GM03348 (cell line): Measurements from ENCODE around the gene TSPAN31.

Experiments used
- DNase-seq: peaks from one replicate; pipeline ENCODE4 v3.0.0; 2012; ENCODE audit warnings: low spot score

The TSPAN31 gene

DNA sequence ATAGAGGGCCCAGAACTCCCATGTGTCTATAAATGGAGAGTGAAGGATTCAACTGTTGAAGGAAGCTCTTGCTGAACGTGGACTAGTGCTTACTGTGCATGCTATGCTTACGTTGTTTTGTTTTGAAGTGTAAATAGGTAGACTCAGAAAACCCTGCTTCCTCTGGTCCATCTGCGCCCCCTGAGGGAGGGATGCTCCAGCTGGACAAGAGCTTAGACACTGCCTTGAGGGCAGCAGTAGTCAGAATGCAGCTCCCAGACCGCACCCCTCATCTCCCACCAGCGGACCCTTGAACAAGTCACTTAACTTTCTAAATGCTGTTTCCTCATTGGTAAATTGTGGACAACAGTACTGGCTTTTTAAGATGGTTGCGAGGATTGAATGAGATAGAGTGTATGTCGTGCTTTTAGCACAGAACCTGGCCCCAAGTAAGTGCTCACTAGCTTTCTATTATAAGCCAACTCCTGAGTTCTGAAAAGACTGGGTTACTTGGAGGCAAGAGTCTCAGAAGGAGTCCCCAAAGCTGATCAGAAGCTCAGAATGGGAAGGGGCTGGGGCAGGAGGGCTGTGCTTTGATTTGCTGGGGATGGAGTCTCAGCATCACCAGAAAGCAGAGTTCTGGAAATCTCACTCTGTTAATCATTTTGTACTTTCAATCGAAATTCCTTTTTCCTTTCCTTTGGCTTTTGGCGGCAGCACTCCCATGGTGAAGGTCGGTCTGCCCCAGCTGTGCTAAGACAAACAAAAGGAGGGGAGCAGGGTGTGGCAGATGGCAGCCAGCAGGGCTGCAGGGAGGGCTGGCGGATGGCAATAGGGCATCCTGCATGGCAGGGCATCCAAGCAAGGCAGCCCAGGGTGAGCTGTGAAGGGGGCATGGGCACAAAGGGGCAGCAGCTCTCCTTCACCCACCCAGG lies 21.9 kb upstream of the TSPAN31 start:
- DNase-seq = no peak

DNA sequence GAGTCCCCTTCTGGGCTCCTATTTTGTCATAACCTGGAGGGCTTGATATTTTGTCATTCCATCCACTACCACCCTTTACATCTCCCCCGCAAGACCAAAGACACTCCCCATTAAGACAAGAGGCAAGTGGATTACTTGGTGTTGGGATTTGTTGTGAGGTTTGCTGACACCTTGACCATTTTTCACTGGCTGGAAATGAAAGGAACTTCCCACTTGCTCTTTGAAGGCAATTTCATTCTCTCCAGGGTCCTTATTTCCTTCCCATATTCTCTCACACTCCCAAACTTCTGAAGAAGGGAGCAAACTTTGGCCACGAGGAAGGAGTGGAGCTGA lies 21.2 kb upstream of the TSPAN31 start:
- no peak for DNase-seq

DNA sequence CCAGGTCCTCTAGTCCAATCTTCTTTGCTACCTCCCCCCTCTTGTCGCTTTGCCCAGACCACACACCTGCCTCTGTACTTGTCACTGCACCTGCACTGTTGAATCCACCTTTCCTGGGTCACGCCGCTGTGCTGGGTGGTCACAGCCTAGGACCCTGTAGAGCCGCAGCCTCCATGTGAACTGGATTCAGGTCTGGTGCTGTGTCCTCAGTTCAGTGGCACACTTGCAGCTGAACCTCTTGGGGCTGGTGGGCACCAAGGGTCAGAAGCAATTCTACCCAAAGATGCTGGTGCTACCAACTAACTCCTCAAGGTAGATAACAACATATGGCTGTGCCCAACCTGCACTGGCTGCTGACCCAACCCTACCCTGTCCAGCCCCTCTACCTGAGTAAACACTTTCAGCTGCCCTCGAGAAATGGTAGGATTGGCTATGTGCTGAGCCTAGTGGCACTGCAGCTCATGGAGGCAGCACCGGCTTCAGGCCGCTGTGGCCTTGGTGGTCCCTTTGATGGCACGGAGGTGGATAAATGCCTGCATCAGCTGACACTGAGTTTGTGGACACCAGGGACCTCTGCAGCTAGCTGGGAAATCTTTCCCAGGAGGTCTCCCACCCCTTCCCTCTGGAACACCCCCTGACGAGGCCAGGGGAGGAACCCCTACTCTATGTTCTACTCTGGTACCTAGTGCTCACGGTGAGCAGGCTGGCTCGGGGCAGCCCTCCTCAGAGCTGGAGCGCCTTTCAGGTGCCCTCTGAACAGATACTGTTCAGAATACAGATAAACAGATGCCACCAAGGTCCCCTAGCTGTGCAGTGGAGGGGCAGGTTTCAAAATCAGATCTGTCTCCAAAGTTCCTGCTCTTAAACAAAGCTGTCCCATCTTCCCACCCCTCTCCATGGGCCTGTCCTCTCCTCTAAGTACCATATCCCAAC lies 20.6 kb upstream of the TSPAN31 start:
- DNase-seq = no peak

DNA sequence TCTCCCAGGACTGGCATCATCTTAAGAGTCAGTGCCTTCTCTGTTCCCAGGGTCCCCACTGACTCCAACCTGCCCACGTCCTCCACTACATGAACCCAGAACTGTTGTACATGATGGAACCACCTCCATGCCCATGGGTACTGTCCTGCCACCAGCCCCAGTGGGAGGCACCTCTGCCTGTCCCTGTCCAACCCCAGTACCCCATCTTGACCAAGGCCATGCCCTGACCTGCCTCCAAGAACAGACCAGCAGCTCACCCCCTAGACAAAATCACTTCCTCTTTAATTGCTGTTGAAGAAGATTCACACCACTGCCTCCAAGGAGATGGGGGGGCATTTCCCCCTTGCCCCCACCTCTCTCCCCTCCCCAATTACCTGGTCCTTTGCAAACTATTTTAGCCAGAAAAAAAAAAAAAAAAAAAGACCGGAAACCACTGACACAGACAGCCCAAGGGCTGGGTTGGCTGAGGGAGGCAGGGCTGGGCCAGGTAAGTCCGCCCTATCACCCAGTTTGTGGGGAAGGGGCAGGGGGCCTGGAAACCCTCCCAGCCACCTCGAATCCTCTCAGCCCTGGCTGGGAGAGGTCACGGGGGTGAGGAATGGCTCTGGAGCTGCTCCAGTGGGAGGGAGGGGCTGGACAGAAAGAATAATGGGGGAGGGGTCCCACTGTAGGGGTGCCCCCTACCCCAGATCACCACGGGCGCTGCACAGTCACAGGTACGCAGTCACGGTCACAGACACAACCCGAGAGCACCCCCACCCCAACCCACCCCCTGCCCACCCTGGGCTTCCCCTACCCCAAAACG lies 19.7 kb upstream of the TSPAN31 start:
- no peak for DNase-seq

DNA sequence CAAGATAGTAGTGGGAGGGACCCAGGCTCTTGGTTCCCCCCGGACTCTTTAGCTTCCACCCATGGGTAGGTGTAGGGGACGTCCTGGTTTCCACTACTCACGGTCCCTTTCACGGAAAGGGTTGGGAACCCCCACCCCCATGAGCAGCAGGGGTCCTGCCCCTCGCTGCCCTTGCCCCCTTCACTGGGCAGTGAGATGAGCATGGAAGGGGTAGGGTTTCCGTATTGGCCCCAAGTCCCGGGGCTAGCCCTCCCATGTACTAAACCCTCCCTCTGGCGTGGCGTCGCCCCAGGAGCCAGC lies 19.0 kb upstream of the TSPAN31 start:
- no peak for DNase-seq

DNA sequence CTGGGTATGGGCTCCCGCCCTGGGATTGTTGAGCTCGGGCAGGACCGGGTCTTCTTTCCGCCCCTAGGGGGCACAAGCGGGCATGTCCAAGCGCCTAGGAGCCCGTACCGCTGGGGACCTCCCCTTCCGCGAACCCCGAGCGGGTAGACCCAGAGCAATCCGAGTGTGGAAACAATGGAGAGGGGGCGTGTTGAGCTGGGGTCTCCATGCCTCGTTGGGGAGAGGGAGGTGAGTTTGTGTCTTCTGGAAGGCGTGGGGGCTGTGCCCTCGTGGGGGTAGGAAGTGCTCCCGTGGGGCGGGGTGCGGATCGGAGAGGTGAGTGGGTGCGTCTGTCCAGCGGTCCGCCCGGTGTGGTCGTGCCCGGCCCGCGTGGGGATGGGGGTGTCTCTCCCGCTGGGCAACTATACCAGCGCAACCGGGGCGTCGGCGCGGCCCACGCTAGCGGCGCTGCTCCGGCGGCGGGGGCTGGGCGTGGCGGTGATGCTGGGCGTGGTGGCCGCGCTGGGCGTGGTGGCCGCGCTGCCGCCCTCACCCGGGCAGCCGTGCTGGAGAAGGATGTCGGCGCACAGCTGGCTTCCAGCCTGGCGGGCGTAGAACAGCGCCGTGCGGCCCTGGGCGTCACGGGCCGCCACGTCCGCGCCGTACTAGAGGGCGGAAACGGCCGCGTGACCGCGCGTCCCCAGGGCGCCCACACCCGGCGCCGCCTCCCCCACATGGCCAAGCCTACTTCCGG lies 18.5 kb upstream of the TSPAN31 start:
- peak; percentile 97 for DNase-seq

DNA sequence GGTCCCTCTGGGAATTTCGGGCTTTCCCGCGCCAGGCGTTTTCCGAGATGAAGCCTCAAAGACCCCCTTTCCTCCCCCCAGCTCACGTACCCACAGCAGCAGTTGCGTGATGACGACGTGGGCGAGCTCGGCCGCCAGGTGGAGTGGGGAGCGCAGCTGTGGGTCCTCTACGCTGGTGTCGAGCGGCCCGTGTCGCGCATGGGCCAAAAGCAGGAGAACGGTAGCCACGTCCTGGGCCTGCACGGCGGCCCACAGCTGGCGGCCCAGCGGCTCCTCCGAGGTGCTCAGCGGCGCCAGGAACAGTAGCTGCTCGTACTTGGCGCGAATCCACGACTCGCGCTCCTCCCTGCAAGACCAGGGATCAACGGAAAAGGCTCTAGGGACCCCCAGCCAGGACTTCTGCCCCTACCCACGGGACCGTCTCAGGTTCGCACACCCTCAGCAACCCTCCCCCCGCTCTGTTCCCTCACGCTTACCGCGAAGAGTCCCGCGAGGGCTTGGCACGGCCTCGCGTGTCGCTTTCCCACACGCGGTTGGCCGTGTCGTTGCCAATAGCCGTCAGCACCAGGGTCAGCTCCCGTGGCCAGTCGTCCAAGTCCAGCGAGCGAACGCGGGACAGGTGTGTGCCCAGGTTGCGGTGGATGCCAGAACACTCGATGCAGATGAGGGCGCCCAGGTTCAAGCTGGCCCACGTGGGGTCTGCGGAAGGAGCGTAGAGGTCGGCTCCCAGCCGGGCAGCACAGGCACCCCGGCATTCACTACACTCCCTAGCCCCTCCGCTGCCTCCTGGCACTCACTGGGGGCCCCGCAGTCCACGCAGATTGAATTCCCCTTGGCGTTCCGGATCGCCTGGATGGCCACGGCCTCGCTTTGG lies 17.7 kb upstream of the TSPAN31 start:
- no peak for DNase-seq

DNA sequence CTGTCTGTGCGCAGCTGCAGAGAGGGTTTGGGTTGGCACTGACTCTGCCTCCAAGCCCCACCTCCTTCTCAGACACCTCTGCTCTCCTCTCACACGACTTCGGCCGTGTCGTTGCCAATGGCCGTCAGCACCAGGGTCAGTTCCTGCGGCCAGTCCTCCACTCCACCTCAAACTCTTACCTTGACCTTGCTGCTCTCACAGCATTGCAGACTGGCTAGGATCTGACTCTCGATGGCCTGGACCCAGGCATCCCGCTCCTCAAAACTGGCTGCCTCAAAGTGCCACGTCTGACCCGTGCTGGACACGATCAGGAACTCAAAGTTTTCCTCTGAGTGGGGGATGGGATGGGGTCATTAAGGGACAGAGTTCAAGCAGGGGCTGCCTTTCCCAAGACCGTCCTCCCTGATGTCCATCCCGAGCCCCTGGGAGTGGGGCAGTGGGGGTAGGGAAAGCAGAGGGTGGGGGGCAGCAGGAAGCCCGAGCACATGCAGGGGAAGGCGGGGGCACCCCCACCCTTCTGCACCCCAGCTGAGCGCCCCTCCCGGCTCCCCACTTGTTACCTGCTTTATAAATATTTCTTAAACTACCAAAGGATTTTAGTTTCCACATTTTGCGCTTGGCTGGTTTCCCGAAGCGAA lies 17.0 kb upstream of the TSPAN31 start:
- DNase-seq = no peak

DNA sequence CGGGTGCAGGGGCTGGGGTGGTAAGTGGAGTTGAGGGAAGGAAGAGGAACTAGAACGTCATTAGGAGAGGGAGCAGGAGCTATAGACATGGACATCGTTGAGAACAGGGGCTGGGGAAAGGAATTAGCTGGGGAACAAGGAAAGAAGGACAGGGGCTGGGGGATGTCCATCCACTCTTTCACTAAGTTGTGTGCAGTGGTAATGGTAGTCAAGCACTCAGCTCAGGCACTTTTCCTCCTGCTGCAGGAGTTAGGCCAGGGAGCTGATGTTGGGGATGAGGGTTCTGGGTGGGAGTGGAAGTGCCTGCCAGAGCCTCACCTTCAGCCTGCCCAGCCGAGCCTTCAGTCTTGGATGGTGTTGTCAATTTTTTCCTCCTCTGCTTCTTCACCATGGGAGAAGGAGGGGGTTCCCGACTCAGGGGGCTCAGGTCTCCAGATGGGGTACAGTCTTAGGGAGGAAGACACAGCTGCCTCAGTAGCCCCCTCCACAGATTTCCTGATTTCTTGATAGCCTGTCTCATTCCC lies 15.5 kb upstream of the TSPAN31 start:
- no peak for DNase-seq

DNA sequence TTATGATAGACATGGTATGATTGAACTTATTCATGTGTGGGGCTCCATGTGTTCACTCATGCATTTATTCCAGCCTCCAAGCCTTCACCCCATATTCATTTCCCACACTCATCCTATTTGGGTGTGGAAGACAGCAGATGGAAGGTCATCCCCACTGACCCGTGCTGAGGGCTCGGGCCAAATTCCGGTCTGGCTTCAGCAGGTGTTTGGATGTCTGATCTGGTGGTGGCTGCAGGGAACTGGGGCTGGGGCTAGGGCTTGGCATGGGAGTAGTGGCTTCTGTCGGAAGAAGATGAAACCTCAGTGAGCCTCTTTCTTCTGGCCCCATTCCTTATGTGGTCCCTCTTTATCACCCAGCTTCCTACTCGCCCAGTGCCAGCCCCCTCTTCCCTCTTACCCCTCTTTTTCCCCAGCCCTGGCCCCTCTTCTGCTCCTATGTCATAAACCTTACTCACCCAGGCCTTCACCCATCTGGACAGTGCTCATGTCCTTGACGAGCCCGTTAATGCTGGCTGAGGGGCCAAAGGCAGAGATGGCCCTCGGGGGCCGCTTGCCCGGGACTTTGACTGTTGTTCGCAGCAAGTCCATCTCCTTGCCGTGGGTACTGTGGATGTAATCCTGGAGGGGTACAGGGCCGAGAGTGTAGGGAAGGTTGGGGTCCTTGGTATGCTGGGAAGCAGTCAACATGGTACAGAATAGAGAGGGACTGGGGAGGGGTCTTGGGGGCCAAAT lies 14.3 kb upstream of the TSPAN31 start:
- DNase-seq = no peak

DNA sequence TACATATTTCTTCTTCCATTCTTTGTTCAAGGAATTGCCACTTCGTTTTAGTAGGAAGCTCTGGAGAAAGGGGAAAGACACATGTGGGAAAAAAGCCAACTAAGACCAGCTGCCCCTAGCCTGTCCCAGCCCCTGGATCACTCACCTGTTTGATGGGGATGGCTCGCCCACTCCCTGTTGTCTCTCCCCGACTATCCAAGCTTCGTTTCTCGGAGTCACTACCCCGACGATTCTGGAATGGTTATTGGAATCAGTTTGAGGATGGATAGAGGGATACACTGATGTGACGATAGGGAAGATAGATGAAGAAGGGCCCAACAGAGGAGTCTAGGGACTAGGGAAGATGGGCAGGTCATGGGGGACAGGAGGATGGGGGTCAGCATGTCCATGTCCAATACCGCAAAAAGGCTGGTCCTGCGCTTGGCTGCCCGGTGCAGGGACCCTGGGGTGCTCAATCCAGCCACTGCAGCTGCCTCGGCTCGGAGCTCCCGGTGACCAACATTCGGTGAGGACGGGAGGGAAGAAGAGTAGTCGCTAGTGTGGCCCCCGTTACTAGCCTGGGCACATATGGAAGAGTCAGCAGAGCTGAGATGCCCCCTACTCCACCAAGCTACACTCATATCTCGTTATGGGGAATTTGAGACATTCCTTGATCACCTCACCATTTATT lies 13.3 kb upstream of the TSPAN31 start:
- DNase-seq = no peak

DNA sequence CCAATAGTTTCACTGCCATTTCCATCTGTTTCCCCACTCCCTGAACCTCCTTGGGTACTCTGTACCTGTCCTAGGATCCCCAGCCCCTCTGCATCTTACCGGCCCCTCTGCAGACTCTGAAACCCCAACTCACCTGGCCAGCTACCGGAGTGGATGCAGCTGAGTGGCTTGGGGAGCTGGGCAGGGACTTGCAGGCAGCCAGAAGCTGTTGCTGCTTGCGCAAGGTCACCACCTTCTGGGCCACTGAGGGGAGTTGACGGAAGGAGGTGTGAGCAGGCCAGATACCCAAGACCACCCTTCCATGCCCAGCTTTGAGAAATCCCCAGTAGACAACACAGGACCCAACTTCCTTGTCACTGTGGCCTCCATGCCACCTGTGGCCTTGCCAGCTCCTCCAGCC lies 12.6 kb upstream of the TSPAN31 start:
- no peak for DNase-seq

DNA sequence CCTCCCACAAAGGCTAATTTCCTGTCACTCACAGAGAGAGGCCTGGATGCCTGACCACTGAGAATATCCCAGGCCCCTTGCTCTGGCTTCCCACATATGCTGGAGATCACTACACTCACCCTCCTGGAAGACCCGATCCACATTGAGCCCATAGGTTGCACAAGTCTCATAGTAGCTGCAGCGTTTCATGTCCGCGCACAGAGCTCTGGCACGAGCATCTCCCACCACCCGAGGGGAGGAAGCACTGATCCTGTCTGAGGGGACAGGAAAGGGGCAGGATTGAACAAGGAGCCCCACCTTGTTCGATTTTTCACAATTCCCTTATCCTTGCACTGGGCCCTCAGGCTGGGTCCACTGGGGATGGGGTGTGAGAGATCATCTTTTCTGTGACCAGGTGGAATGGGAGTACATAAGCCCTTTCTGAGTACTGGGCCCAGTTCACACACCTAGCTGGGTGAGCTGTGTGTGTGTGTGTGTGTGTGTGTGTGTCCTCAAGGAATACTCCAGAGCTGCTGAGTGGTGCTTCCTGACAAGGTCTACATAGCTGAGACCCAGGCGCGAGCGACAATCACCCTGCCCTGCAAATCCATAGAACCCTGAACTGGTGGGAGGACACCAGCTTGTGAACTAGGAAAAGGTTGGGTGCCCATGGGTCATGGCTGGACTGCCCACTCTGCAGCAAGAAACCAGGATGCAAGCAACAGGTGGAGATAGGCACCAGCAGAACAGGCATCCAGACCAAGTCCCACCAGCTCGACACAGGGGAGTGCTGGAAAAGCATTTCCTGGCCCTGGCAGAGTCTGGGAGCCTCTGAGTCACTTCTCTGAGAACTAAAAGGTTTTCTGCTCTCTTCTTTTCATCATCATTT lies 11.9 kb upstream of the TSPAN31 start:
- DNase-seq = no peak

DNA sequence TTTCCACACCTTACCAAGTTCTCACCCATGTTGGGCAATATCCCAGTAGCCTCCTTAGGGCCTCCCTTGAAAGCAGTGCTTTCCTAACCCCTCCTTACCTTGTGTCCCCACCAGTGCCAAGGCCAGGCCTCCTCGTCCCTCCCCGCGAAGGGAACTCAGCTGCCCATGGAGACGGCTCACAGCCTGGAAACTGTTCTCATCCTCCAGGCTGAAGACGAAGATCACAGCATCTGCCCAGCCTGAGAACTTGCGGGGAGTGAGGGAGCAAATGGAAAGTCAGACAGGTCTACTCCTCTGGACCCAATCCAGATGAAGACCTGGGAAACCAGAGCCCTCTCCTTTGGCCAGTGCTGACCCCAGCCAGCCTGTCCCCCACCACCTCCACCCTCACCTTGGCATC lies 10.9 kb upstream of the TSPAN31 start:
- DNase-seq = no peak

DNA sequence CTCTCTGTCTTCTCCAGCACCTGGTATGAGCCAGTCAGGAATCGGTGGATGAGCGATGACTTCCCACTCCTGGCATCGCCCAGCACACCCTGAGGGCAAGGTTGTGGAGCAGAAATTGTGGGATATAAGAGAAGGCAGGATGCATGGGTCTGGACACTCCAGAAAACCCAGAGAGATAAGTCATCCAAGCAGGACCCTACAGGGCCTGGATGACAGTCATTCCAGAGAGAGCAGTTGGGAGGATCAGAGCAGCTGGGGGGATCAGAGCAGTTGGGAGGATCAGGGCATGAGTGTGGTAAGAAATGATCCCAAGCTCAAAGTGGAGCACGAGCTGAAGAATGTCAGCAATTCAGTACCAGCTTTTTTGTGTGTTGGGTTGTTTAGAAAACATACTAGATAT lies 10.2 kb upstream of the TSPAN31 start:
- no peak for DNase-seq

DNA sequence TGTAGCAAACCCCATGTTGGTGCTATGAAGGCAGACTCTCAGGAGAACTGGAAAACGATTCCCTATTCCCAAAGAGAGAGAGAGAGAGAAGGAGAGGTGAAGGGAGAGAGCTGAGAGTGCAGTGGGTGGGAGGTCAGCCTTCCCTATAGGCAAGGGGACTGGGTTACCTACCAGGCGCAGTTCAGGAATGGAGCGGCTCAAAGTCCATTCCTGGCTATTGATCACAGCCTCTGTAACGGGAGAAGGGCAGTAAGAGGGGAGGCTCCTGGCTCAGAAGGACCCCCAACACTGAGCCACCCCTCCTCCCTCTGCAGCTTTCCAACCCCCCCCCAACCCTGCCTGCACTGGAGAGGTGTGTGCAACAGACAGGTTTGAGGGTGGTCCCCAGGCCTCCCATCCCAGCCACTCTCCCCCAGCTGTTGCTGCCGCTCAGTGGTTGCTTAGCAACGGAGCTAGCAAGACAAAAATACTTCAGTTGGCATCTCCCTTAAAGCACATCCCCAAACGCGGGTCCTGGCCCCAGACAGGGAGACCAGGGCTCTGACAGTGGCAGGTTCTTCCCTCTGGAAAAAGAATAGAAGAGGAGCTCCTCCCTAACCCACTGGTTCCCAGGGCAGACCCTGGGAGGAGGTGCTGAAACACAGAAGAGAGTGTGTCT lies 9.5 kb upstream of the TSPAN31 start:
- DNase-seq = no peak
